ENCODE measurements around the gene KIRREL3.

KIRREL3 gene

GRCh38 chr11:126488591-126489370 is 511.8 kb downstream of the KIRREL3 start:
- in situ Hi-C loops (cut with HindIII; ENCODE audit: low pct_unique_long_range_greater_than_20kb, low sequenced_read_pairs) = no loop called here
- no peak for TF ChIP-seq JUND (IDR thresholded peaks at IDR 0.05; ENCODE audit: low read depth)
- DNase-seq (ENCODE audit: low read depth in 1 of 2, low spot score in 1 of 2) = no peak

- no peak for TF ChIP-seq JUND (IDR thresholded peaks at IDR 0.05; ENCODE audit: low read depth)
- DNase-seq (ENCODE audit: low read depth in 1 of 2, low spot score in 1 of 2) = no peak
- in situ Hi-C loops (cut with HindIII; ENCODE audit: low pct_unique_long_range_greater_than_20kb, low sequenced_read_pairs) = no loop called here
Measured at GRCh38 chr11:126487711-126488110, 512.9 kb downstream of the KIRREL3 start.

- DNase-seq (ENCODE audit: low read depth in 1 of 2, low spot score in 1 of 2) = no peak
- in situ Hi-C loops (cut with HindIII; ENCODE audit: low pct_unique_long_range_greater_than_20kb, low sequenced_read_pairs) = no loop called here
- TF ChIP-seq JUND (IDR thresholded peaks at IDR 0.05; ENCODE audit: low read depth) = no peak
Measured at GRCh38 chr11:126485986-126486635, 514.5 kb downstream of the KIRREL3 start.

- in situ Hi-C loops (cut with HindIII; ENCODE audit: low pct_unique_long_range_greater_than_20kb, low sequenced_read_pairs) = no loop called here
- TF ChIP-seq JUND (IDR thresholded peaks at IDR 0.05; ENCODE audit: low read depth) = no peak
- DNase-seq (ENCODE audit: low read depth in 1 of 2, low spot score in 1 of 2) = peak in 1 of 2 experiments; percentile 57
Measured at GRCh38 chr11:126485021-126485792, 515.4 kb downstream of the KIRREL3 start.

- DNase-seq (ENCODE audit: low read depth in 1 of 2, low spot score in 1 of 2) = peak in 1 of 2 experiments; percentile 69
- in situ Hi-C loops (cut with HindIII; ENCODE audit: low pct_unique_long_range_greater_than_20kb, low sequenced_read_pairs) = no loop called here
Measured at GRCh38 chr11:126484266-126484665, 516.3 kb downstream of the KIRREL3 start.

GRCh38 chr11:126483621-126484195 is 516.9 kb downstream of the KIRREL3 start:
- in situ Hi-C loops (cut with HindIII; ENCODE audit: low pct_unique_long_range_greater_than_20kb, low sequenced_read_pairs) = no loop called here
- no peak for DNase-seq (ENCODE audit: low read depth in 1 of 2, low spot score in 1 of 2)
- TF ChIP-seq JUND (IDR thresholded peaks at IDR 0.05; ENCODE audit: low read depth) = no peak

More at GRCh38 chr11:126484266-126484665, 516.3 kb downstream of the KIRREL3 start:
- no peak for TF ChIP-seq JUND (IDR thresholded peaks at IDR 0.05; ENCODE audit: low read depth)

- in situ Hi-C loops (cut with HindIII; ENCODE audit: low pct_unique_long_range_greater_than_20kb, low sequenced_read_pairs) = no loop called here
- DNase-seq (ENCODE audit: low read depth in 1 of 2, low spot score in 1 of 2) = no peak
- no peak for TF ChIP-seq JUND (IDR thresholded peaks at IDR 0.05; ENCODE audit: low read depth)
Measured at GRCh38 chr11:126482586-126483108, 517.9 kb downstream of the KIRREL3 start.

GRCh38 chr11:126481303-126481680 is 519.3 kb downstream of the KIRREL3 start:
- TF ChIP-seq JUND (IDR thresholded peaks at IDR 0.05; ENCODE audit: low read depth) = no peak
- in situ Hi-C loops (cut with HindIII; ENCODE audit: low pct_unique_long_range_greater_than_20kb, low sequenced_read_pairs) = no loop called here
- DNase-seq (ENCODE audit: low read depth in 1 of 2, low spot score in 1 of 2) = no peak

- in situ Hi-C loops (cut with HindIII; ENCODE audit: low pct_unique_long_range_greater_than_20kb, low sequenced_read_pairs) = no loop called here
- peak; percentile 95 to 98 for DNase-seq (ENCODE audit: low read depth in 1 of 2, low spot score in 1 of 2)
- no peak for TF ChIP-seq JUND (IDR thresholded peaks at IDR 0.05; ENCODE audit: low read depth)
Measured at GRCh38 chr11:126480410-126481302, 519.9 kb downstream of the KIRREL3 start.

- no peak for DNase-seq (ENCODE audit: low read depth in 1 of 2, low spot score in 1 of 2)
- no peak for TF ChIP-seq JUND (IDR thresholded peaks at IDR 0.05; ENCODE audit: low read depth)
- in situ Hi-C loops (cut with HindIII; ENCODE audit: low pct_unique_long_range_greater_than_20kb, low sequenced_read_pairs) = no loop called here
Measured at GRCh38 chr11:126480015-126480409, 520.6 kb downstream of the KIRREL3 start.

GRCh38 chr11:126479178-126479930 is 521.2 kb downstream of the KIRREL3 start:
- no peak for TF ChIP-seq JUND (IDR thresholded peaks at IDR 0.05; ENCODE audit: low read depth)
- in situ Hi-C loops (cut with HindIII; ENCODE audit: low pct_unique_long_range_greater_than_20kb, low sequenced_read_pairs) = no loop called here
- no peak for DNase-seq (ENCODE audit: low read depth in 1 of 2, low spot score in 1 of 2)

Measured in T47D (cell line).